K562 (cell line): ENCODE measurements around the gene CBFA2T2.

Experiments
- RAD21 ChIP-seq, 2 experiments: fragments of 250-450 bp in 1 of 2; fragments of 450-650 bp in 1 of 2; sonication (Bioruptor Pico) in 1 of 2; formaldehyde crosslinking in 1 of 2; IDR thresholded peaks in 1 of 2; conservative IDR thresholded peaks in 1 of 2; 2 replicates each; pipeline versions ENCODE4 v1.4.0 to v1.8.0; 2020 to 2022; ENCODE audit warnings: mild to moderate bottlenecking in 2 of 2, moderate library complexity in 1 of 2
- SAFB2 ChIP-seq: fragments of 200-400 bp; formaldehyde crosslinking; IDR thresholded peaks from 2 replicates; pipeline ENCODE4 v1.6.1; 2018; ENCODE audit warnings: borderline replicate concordance, low read length, low read depth, moderate library complexity; ENCODE audit not compliant: severe bottlenecking
- SPI1 ChIP-seq: IDR thresholded peaks from 2 replicates; pipeline ENCODE4 v1.6.1; 2011; ENCODE audit warnings: low read depth, low read length, control low read depth, borderline replicate concordance
- TF ChIP-seq, protein P1 (sequence below): fragments of 250-450 bp; sonication (Bioruptor Pico); IDR thresholded peaks from 2 replicates; pipeline ENCODE4 v1.4.0; 2020; ENCODE audit warnings: mild to moderate bottlenecking
- TF ChIP-seq, protein P2 (sequence below), 3 experiments: IDR thresholded peaks in 2 of 3; conservative IDR thresholded peaks in 1 of 3; 2 replicates each; pipeline ENCODE4 v1.5.1; 2011 to 2012; ENCODE audit warnings: low read length in 3 of 3, mild to moderate bottlenecking in 3 of 3, control low read depth in 2 of 3, improper control_type of control experiment in 1 of 3, inconsistent platforms in 1 of 3, low read depth in 1 of 3, mixed read lengths in 1 of 3, moderate library complexity in 1 of 3; ENCODE audit not compliant: insufficient read depth in 2 of 3
- TF ChIP-seq, protein P3 (sequence below): fragments of 250-450 bp; sonication (Bioruptor Pico); IDR thresholded peaks from 2 replicates; pipeline ENCODE4 v1.9.0; 2021; ENCODE audit warnings: mild to moderate bottlenecking, inconsistent platforms

DNA sequence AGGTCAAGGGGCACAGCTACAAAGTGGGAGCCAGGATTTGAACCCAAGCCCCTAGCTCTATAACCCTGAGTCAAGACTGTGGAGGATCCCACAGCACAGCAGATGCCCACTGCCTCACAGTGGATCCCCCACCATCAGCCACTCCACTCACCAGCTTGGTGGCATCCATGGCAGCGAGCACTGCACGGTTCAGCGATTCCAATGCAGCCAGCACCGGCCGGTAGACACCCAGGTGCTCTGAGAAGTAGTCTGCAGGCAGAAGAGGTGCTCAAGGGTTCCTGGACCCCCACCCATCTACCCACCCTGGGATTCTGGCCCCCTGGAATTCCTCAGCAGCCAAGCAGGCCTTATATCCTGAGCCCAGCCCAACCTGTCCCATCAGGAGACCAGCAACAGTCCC, 179.3 kb downstream of the CBFA2T2 start:
- no peak for TF ChIP-seq SPI1
- TF ChIP-seq, protein P1, sequence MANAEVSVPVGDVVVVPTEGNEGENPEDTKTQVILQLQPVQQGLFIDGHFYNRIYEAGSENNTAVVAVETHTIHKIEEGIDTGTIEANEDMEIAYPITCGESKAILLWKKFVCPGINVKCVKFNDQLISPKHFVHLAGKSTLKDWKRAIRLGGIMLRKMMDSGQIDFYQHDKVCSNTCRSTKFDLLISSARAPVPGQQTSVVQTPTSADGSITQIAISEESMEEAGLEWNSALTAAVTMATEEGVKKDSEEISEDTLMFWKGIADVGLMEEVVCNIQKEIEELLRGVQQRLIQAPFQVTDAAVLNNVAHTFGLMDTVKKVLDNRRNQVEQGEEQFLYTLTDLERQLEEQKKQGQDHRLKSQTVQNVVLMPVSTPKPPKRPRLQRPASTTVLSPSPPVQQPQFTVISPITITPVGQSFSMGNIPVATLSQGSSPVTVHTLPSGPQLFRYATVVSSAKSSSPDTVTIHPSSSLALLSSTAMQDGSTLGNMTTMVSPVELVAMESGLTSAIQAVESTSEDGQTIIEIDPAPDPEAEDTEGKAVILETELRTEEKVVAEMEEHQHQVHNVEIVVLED (CRISPR knock-in tag), result no peak
- TF ChIP-seq, protein P2, sequence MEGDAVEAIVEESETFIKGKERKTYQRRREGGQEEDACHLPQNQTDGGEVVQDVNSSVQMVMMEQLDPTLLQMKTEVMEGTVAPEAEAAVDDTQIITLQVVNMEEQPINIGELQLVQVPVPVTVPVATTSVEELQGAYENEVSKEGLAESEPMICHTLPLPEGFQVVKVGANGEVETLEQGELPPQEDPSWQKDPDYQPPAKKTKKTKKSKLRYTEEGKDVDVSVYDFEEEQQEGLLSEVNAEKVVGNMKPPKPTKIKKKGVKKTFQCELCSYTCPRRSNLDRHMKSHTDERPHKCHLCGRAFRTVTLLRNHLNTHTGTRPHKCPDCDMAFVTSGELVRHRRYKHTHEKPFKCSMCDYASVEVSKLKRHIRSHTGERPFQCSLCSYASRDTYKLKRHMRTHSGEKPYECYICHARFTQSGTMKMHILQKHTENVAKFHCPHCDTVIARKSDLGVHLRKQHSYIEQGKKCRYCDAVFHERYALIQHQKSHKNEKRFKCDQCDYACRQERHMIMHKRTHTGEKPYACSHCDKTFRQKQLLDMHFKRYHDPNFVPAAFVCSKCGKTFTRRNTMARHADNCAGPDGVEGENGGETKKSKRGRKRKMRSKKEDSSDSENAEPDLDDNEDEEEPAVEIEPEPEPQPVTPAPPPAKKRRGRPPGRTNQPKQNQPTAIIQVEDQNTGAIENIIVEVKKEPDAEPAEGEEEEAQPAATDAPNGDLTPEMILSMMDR (IDR thresholded peaks at IDR 0.05 in 2 of 3, conservative IDR thresholded peaks at IDR 0.05 in 1 of 3; ENCODE audit: insufficient read depth in 2 of 3, low read depth in 1 of 3, low read length in 3 of 3), result no peak
- no peak for TF ChIP-seq RAD21 (CRISPR knock-in tag; conservative IDR thresholded peaks at IDR 0.05 in 1 of 2, IDR thresholded peaks at IDR 0.05 in 1 of 2)
- TF ChIP-seq SAFB2, result no peak
- TF ChIP-seq, protein P3, sequence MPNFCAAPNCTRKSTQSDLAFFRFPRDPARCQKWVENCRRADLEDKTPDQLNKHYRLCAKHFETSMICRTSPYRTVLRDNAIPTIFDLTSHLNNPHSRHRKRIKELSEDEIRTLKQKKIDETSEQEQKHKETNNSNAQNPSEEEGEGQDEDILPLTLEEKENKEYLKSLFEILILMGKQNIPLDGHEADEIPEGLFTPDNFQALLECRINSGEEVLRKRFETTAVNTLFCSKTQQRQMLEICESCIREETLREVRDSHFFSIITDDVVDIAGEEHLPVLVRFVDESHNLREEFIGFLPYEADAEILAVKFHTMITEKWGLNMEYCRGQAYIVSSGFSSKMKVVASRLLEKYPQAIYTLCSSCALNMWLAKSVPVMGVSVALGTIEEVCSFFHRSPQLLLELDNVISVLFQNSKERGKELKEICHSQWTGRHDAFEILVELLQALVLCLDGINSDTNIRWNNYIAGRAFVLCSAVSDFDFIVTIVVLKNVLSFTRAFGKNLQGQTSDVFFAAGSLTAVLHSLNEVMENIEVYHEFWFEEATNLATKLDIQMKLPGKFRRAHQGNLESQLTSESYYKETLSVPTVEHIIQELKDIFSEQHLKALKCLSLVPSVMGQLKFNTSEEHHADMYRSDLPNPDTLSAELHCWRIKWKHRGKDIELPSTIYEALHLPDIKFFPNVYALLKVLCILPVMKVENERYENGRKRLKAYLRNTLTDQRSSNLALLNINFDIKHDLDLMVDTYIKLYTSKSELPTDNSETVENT (CRISPR knock-in tag), result no peak
